ENCODE results near the gene KRTAP10-12. TPM values are rescaled to one million over a fixed set of nuclear protein-coding genes. Genes with fewer than 3 reads are reported as not detected.

Gene KRTAP10-12
- total RNA-seq, 1 experiment from 2014 or later: not detected

- intact Hi-C loops (cut with micrococcal nuclease): no loop called here
- ATAC-seq: no peak
- Histone ChIP-seq H2AFZ (ENCODE audit: low read length) (no peak overlapping the region), H3K36me3 (ENCODE audit: low read depth, low read length) (no peaks in the 10 kb centered on the region), H3K27ac (ENCODE audit: low read length) (no peak overlapping the region), H3K9me2 (replicated peaks; ENCODE audit: low read length) (no peaks in the 10 kb centered on the region), H3K79me2 (ENCODE audit: low read length) (no peaks in the 10 kb centered on the region), H3K4me1 (ENCODE audit: insufficient read depth, low read length) (no peaks in the 10 kb centered on the region), H3K9me3 (ENCODE audit: low read length) (no peaks in the 10 kb centered on the region), H3F3A (ENCODE audit: low read length, unreplicated experiment) (no peaks in the 10 kb centered on the region), H3K9ac (ENCODE audit: low read length) (no peak overlapping the region), H3K4me3 (ENCODE audit: low read length) (no peak overlapping the region), H4K20me1 (ENCODE audit: low read length) (no peaks in the 10 kb centered on the region), H3K4me2 (ENCODE audit: low read length) (no peak overlapping the region), H3K27me3 (ENCODE audit: low read length) (no peaks in the 10 kb centered on the region)
- ChIA-PET POLR2A (ENCODE audit: unreplicated experiment) (no interaction called here), CTCF (no interaction called here)
- TF ChIP-seq CTCF (conservative IDR thresholded peaks at IDR 0.05; ENCODE audit: low read depth, low read length) (no peak), EZH2phosphoT487 (IDR thresholded peaks at IDR 0.05; ENCODE audit: borderline replicate concordance, low read length) (no peak), EZH2 (IDR thresholded peaks at IDR 0.05; ENCODE audit: low read length, unreplicated experiment) (no peak)
- DNase-seq: no peak
- no TSS peak for BruUV-seq (replicated peaks)
Observed at GRCh38 chr21:44700101-44701022, 3.4 kb downstream of the KRTAP10-12 start.

- ChIA-PET POLR2A (ENCODE audit: unreplicated experiment) (no interaction called here), CTCF (interaction anchor here (1.0 kb wide), 1 partner anchor 41 kb away, joined by 3 read pairs; no protein-coding TSS in a partner anchor)
- no peaks in the 10 kb centered on the region for H3K36me3 ChIP-seq (ENCODE audit: low read depth, low read length)
- intact Hi-C loops (cut with micrococcal nuclease): no loop called here
- H3K4me1 ChIP-seq (ENCODE audit: insufficient read depth, low read length): no peaks in the 10 kb centered on the region
- no peak overlapping the region for H3K9ac ChIP-seq (ENCODE audit: low read length)
- no TSS peak for BruUV-seq (replicated peaks)
- TF ChIP-seq EZH2 (IDR thresholded peaks at IDR 0.05; ENCODE audit: low read length, unreplicated experiment): no peak
- TF ChIP-seq EZH2phosphoT487 (IDR thresholded peaks at IDR 0.05; ENCODE audit: borderline replicate concordance, low read length): no peak
- TF ChIP-seq CTCF (conservative IDR thresholded peaks at IDR 0.05; ENCODE audit: low read depth, low read length): no peak
- no peak overlapping the region for H3K27ac ChIP-seq (ENCODE audit: low read length)
- no peaks in the 10 kb centered on the region for H3K79me2 ChIP-seq (ENCODE audit: low read length)
- no peak for ATAC-seq
- no peaks in the 10 kb centered on the region for H4K20me1 ChIP-seq (ENCODE audit: low read length)
- no peaks in the 10 kb centered on the region for H3K9me2 ChIP-seq (replicated peaks; ENCODE audit: low read length)
- DNase-seq: no peak
- H3K27me3 ChIP-seq (ENCODE audit: low read length): no peaks in the 10 kb centered on the region
- H3K9me3 ChIP-seq (ENCODE audit: low read length): no peaks in the 10 kb centered on the region
- no peak overlapping the region for H3K4me2 ChIP-seq (ENCODE audit: low read length)
- no peak overlapping the region for H3K4me3 ChIP-seq (ENCODE audit: low read length)
- H2AFZ ChIP-seq (ENCODE audit: low read length): no peak overlapping the region
- no peaks in the 10 kb centered on the region for H3F3A ChIP-seq (ENCODE audit: low read length, unreplicated experiment)
Observed at GRCh38 chr21:44701023-44701400, 4.0 kb downstream of the KRTAP10-12 start.

GRCh38 chr21:44701541-44701940 is 4.6 kb downstream of the KRTAP10-12 start:
- Histone ChIP-seq H3K79me2 (ENCODE audit: low read length) (no peaks in the 10 kb centered on the region), H3K27ac (ENCODE audit: low read length) (no peak overlapping the region), H3K9ac (ENCODE audit: low read length) (no peak overlapping the region), H2AFZ (ENCODE audit: low read length) (no peak overlapping the region), H3K4me3 (ENCODE audit: low read length) (no peak overlapping the region), H4K20me1 (ENCODE audit: low read length) (no peaks in the 10 kb centered on the region), H3K36me3 (ENCODE audit: low read depth, low read length) (no peaks in the 10 kb centered on the region), H3K9me2 (replicated peaks; ENCODE audit: low read length) (no peaks in the 10 kb centered on the region), H3K4me1 (ENCODE audit: insufficient read depth, low read length) (no peaks in the 10 kb centered on the region), H3K4me2 (ENCODE audit: low read length) (no peak overlapping the region), H3F3A (ENCODE audit: low read length, unreplicated experiment) (no peaks in the 10 kb centered on the region), H3K9me3 (ENCODE audit: low read length) (no peaks in the 10 kb centered on the region), H3K27me3 (ENCODE audit: low read length) (no peaks in the 10 kb centered on the region)
- ATAC-seq (no peak), DNase-seq (no peak)
- BruUV-seq (replicated peaks): no TSS peak
- ChIA-PET POLR2A (ENCODE audit: unreplicated experiment) (no interaction called here), CTCF (interaction anchor here (1.0 kb wide), 1 partner anchor 41 kb away, joined by 3 read pairs; no protein-coding TSS in a partner anchor)
- no peak for TF ChIP-seq EZH2phosphoT487 (IDR thresholded peaks at IDR 0.05; ENCODE audit: borderline replicate concordance, low read length)
- no peak for TF ChIP-seq EZH2 (IDR thresholded peaks at IDR 0.05; ENCODE audit: low read length, unreplicated experiment)
- TF ChIP-seq CTCF (conservative IDR thresholded peaks at IDR 0.05; ENCODE audit: low read depth, low read length): no peak
- intact Hi-C loops (cut with micrococcal nuclease): no loop called here
